Hippocampal formation (tissue), 2 donors: ENCODE measurements around the gene MEGF6.

ENCODE experiments used
- DNase-seq, 2 donors: peaks; one replicate each; lab custom pipeline; 2025; lab: John Stamatoyannopoulos, UW

Gene MEGF6

DNA sequence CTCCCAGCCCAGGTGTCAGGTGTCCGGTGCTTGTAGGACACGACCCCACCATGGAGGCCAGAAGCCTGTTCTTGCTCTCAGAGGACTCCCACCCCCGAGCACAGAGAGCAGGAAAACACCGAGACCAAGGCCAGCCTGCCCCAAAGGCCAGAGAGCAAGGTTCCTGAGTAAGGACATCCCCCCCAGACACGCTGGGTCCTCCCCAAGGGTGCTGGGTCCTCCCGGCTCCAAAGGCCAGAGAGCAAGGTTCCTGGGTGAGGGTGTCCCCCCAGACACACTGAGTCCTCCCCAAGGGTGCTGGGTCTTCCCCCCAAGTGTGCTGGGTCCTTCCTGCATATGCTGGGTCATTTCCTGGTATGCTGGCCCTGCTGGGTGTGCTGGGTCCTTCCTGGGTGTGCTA, 40.0 kb downstream of the MEGF6 start:
- DNase-seq: no peak

DNA sequence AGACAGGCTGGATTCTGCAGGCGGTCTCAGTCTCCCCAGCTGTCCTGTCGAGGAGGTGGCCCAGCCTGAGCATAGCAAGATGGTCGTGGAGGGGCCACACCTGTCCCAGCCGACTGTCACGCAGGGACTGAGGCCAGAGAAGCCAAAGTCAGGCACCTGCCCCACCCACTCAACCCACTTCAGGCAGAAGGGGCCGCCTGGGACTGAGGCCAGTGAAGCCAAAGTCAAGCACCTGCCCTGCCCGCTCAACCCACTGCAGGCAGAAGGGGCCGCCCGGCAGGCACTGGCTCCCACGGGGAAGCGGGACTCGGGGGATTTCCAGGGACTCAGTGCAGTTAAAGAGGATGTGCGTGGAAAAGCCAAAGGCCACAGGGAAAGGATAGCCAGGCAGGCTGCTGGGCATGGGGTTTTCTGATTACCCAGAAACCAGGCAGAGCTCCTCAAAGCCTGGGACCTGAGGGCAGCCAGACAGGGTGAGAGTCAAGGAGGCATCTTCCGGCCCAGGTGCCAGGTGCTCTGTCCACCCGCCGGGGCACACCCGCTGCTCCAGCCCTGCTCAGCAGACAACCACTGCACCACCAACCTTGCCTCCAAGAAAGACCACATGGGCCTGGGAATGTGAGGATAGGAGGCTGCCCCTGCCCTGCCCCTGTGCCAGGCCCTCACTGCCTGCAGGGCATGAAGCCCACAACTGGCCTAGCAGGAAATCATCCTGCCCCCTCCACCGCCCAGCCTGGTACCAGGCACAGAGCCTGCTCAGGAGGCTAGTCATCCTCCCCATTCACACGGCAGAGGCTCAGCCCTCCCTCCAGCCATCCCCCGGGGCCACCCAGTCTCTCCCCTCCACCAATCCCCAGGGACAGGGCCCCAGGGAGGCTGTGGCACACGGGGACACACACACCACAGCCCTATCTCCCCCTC, 41.0 kb downstream of the MEGF6 start:
- no peak for DNase-seq

DNA sequence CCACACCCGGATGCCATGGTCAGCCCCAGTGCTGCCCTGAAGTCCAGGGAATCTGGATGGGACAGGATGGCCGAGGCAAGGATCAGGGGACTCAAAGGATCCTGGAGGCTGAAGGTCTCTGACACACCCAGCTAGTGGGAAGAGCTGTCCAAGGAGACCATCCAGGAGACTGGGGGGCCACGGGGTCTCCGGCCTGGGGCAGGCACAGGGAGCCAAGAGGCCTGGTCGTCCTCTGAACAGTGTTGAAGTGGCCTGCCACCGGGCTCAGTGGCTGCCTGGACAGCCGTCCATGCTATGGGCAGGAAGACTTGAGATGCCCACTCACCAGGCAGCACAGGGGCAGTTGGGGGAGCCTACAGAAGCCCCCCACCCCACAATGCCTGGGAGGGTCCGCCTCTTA, 41.9 kb downstream of the MEGF6 start:
- DNase-seq: no peak

DNA sequence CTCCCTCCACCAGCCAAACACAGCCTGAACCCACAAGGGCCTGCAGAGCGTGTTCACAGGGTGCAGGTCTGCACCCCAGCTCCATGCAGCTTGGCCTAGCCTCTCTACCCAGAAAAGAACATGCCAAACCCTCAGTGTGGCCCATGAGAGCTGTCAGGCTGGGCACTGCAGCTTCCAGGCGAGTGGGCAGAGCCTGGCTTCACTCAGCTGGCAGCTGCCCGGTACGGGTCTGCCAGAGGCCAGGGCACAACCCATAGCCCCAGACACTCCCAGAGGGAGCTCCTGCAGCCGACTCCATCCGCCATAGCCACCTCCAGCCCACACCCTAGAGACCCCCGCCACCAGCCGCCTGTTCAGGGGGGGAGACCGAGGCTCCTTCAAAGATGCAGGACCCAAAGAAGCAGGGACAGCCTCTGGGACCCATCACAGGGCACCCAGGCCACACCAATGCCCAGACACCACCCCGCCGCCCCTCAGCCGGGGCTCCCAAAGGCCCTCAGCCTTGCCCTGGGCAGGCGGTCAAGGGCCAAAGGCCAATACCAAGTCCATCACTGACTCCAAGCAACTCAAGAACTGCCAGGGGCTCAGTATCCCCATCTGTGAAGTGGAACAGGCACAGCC, 42.4 kb downstream of the MEGF6 start:
- no peak for DNase-seq

DNA sequence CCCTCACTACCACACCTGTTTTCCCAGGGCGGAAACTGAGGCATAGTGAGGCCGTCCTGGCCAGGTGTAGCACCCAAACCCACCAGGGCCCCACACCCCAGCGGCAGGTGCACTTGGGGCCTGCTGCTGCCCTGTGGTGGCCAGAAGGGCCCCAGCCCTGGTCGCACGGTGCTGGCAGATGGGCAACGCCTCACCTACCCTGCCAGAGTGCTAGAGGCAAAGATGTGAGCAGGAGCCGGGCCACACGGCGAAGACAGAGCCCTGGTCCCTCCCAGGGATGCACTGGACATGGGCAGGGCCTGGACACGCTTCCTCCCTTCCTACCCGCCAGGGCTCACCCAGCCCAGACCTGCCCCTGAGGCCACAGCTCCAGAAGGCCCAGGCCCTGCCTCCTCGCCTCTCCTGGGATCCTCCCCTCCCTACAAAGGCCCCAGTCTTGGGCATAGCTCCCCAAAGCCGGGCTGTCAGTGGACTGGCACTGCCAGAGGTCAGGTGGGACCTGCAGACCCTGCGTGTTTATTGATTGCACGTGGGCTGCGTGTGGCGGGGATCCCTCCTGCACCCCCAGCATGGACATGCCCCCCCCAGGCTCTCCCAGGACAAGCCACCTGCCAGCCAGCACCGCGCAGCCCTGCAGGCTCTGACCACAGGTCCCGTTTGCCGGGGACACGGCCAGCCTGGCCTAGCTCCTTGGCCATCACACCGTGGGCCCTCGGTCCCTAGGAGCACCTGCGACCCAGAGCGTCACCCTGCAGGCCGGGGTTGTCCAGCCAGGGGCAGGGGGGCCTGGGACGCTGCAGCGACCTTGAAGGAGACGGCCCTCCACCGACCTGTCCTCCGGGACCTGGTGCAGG, 44.1 kb downstream of the MEGF6 start:
- no peak for DNase-seq

DNA sequence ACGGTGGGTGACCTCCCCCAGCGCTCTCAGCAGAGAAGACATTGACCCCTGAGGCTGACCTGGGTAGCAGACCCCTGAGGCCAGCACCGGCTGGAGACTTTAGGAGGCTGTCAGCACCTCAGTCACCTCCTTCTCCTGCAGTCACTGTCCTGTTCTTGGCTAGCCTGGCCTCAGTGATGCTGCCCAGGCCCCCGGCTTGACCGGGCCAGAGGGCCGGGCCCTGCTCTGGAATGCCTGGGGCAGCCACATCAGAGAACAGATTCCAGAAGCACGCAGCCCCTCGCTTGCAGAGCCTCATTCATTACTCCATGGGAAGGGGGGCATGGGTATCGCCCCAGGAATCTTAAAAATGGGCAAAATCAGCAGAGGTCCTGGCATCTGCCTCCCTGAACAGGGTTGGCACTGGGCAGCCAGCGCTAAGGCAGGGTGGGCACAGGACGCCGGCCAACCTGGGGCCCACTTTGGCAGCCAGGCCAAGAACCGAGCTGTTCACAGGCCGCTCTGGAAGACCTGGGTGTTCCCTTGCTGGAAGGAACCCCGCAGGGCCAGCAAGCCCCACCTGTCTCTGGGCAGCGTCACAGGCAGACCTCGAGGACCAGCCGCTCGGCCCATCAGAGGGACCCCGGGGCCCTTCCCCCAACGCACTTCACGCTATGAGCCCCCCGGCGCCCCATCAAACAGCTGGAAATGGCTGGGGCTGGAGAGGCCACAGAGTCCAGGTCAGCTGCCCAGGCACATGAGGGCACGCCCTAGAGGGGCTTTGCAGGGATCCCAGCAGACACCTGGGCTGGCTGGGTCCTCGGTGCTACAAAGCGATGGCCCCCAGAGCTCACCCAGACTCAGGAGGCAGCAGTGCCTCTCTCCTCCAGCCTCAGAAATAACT, 45.1 kb downstream of the MEGF6 start:
- DNase-seq: no peak

DNA sequence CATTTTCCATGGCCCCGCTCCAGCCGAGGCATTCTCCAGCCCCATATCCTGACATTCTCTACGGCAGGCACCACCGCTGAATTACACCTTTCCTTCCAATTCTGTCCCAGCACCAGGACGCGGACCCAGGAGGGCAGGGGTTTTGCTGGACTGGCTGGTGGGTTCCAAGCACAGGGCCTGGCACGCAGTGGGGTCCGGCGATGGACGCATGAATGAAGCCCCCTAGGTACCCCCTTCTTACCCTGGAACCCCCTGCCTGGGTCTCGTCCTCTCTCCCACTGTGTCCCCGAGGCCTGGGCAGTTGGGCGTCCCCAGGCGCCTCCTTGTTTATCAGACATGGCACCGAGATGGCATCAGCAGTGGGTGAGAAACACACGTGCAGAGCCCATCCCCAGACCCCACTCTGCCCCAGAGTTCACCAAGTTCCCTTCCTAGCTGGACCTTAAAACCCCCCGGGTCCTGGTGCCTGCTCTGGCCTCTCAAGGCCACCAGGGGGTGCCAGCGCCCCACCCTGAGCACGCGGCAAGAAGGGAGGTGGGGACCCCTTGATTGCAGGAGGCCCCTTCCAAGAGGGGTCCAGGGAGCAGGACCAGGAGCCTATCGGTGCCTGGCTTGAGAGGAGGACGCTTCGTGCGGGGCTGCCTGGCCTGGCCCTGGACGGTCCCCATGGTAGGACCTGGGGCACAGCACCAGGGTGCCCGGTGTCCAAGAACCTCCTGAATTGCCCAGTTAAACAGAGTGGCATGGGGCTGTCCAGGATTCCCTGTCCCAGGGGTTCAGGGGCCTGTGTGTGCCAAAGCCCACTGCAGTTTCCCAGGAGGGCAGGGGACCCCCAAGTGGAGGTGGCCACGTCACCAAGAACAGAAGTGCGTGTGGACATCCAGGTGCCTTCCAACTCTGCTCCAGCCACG, 46.1 kb downstream of the MEGF6 start:
- no peak for DNase-seq

DNA sequence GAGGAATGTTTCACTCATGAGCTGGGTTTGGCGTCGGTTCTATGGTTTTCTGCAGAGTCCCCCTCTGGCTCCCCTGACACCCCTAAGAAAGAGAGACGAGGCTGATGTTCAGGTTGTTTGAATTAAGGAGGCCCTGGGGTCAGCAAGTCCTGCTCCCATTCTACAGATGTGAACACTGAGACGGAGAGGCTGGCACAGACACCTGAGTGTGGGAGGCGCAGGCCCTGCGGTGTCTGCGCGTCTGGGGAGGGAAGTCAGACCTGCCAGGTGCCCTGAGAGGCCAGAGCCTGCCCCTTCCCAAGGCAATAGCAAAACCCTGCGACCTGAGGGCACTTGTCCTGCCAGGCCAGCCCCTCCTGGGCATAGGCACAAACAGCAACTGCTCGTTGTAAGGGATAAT, 47.7 kb downstream of the MEGF6 start:
- no peak for DNase-seq

DNA sequence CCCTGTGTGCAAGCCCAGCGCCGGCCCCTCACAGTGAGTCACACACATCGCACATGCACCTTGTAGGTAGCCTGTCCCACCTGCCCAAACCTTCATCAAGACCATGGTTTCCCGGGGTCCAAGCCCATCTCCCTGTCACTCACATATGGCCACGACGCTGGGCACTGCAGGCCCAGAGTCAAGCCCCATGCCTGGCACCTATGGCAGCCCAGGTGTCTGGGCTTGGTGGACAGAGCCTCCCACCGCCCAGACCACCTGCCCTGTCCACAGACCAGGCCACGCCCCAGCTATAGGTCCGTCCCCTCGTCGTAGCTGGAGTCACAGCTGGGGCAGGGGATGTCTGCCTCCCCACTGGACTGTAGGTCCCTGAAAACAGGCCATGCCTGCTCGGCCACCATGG, 48.2 kb downstream of the MEGF6 start:
- DNase-seq: no peak

DNA sequence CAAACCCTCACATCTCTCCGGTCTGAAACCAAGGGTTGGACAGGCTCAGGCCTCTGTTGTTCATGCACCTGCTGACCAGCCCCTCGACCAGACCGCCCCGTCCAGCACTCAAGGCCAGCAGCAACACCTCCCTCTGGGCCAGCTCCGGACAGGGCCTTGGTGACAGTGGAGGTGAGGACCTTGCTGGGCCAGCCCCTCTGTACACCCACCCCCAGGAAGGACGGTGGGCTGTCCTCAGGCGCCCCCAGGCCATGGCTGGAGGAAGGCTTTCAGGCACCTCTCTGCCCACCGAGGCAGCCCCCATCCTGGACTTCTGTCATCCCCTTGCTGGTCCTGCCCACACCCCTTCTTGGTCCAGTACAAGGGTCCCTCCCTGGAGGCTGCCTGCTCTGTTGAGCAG, 48.6 kb downstream of the MEGF6 start:
- no peak for DNase-seq

DNA sequence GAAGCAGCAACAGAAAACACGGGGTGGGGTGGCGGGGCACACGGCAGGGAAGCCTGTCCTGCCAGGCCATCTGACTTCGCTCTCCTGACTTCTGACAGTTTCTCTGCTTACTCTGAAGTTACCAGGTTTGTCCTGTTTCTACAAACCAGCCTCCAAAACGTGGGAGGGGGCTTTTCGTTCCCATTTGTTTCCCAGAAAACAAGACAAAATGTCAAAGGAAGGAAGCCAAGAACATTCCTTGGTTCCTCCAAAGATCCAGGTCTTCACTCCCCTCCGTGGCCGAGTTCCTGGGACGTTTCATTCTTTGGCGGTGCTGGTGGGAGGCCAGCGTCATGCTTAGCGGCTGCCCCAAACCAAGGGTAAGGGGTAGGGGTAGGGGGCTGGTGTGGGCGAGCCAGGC, 49.6 kb downstream of the MEGF6 start:
- DNase-seq: no peak

DNA sequence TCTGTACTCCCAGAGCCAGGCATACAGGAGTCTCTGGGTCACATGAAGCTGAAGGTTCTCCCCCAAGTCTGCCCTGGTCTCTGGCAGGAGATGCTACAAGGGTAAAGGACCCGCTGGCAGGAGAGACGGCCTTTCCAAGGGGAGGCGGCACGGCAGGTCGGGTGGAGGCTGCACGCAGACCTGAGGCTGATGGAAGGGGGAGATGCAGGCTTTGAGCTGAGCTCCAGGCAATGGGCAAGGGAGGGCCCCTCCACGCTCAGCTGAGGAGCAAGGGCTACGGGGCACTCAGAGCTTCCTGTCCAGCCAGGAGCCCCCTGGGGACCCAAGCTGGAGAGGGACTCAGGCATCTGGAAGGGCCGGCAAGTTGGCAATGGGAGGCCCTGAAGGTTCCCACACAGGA, 50.3 kb downstream of the MEGF6 start:
- no peak for DNase-seq

DNA sequence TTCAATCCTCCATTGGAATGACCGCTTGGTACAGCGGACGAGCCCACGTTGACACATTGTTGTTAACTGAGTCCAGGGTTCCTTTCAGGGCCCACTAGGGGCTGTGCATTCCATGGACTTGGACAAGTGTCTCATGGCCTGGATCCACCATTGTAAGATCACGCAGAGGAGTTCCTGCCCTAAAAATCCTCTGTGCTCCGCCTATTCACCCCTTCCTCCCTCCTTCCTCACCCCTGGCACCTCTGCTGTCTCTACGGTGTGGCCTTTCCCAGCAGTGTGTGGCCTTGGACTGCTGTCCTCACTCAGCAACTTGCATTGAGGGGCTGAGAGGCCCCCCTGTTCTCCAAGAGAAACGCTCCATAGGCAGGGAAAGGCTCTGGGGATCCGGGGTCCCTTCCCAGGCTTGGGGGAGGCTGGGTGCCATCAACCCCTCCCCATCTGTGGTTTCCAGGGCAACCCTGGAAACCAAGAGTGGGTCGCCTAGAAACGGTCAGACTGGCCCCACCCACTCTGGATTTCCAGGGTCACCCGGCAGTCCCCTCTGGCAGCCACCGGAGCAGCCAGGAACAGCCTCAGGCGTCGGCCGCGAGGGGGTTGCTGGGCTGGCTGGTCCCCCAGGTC, 50.9 kb downstream of the MEGF6 start:
- DNase-seq: no peak

DNA sequence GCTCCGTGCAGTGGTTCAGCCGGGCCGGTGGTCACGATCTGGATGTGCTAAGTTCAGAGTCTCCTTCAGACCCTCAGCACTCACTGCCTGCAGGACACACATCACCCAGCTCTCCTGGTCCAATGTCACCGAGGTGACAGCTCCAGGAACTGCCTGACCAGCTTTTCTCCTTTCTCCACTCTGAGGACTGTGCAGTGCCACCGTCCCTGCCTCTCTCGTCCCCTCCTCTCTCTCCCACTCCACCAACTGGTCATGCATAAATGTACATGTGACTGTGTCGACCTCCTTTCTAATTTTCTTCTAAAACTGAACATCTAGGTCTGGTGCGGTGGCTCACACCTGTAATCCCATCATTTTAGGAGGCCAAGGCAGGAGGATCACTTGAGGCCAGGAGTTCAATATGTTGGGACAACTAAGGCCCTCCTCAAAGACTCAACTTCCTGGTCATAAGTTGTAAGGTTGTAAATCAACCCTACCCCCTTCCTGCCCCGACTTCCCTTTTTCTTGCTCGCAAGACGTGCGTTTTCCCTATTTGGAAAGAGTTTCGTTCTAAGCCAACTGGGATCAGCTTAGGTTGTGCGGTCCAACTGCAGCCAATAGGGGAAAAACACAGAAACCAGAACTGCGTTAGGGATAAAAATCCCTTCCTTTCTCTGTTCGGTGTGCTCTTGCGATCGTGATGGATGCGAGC, 53.1 kb downstream of the MEGF6 start:
- DNase-seq: no peak

DNA sequence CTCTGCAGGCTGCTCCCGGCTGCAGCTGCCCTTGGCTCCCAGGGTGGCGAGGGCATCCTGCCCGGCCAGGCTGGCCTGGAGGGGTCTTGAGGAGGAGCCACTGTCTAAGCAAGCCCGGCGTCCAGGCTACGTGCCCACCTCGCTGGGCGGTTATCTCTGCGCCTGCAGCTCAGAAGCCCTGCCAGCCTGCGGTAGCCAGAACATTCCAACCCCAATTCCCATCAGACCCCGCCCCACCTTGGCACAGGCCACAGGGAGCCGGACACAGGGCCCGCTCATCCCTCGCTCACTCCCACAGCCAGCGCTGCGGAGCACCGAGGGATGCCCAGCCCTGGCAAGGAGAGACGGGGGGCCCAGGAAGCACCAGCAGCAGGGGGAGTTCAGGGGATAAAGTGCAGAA, 53.9 kb downstream of the MEGF6 start:
- no peak for DNase-seq

DNA sequence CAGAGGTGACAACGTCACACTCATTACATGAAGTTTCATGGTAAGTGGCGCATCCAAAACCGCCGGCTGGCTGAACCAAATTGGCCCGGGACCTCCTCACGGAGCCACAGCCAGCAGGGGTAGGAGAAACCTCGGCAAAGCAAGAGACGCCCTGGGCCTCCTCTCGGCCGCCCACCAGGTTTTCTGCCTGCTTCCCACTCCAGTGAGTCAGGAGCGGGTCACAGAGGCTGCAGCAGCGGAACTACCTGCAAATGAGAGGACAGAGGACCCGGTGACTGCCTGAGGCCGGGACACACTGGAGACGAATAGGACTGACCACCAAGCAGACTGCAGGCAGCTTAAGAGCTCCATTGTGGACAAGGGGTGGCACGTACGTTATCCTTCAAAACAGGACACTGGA, 55.0 kb downstream of the MEGF6 start:
- DNase-seq: no peak

DNA sequence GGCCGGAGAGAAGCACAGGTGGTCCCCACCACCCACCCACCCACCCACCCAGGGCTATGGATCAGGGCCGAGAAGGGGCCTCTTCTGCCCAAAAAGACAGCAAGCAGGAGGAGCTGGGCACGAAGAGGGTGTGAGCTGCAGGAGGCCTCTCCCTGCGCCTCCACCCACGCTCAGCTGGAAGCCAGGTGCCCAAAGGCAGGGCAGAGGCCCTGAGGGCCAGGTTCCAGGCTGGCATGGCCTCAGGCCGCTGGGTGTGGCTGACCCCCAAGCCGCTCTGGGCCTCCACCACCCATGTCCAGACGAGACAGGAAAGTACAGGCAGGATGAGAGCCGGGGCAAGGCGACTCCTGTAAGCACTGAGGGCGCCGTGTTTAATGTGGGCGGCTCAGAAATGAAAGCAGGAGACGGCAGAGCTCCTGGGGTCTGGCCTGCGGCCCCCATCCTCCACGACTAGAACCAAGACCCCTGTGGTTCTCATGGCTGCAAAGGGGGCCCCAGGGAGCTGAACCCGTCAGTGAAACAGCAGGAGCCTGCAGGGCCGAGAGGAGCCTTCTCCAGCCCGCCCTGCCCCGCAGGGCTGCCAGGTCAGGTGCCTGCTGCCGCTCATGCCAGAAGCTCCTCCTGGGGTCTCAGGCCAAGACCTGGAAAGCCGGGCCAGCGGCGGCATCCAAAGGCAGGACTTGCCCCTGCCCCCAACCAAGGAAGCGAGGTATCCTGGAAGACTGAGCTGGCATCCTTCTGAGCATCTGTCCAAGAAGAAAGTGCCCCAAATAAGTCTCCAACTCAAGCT, 56.0 kb downstream of the MEGF6 start:
- no peak for DNase-seq

DNA sequence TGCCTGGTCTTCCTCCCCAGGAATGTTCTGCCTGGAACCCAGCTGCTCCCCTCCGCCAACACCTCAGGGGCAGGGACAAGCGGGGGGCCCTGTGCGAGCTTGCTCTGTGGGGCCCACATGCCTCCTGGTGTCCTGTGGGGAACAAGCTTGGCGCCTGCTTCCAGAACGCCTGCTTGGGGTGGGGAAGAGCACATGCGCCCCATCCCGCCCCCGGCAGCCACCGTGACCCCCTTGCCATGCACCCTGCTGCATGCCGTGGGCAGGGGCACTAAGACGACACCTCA, 57.4 kb downstream of the MEGF6 start:
- no peak for DNase-seq
